HepG2 (cell line): Measurements from ENCODE around the gene GYS1. TPM values are rescaled to one million over a fixed set of nuclear protein-coding genes. Genes with fewer than 3 reads are reported as not detected.

Experiments
- AGO2 ChIP-seq: fragments of 200-400 bp; formaldehyde crosslinking; optimal IDR thresholded peaks from 2 replicates; pipeline ENCODE3; 2017; ENCODE audit warnings: mild to moderate bottlenecking, low read depth, low read length, moderate library complexity
- CREM ChIP-seq, 2 experiments: sonication (generic) in 1 of 2; formaldehyde crosslinking in 1 of 2; IDR thresholded peaks; 2 replicates each; pipeline versions ENCODE4 v1.4.0 to v1.6.1; 2016 to 2020; ENCODE audit warnings: antibody characterized with exemption in 1 of 2, mild to moderate bottlenecking in 1 of 2, missing genetic modification reagents in 1 of 2
- DBP ChIP-seq: sonication (generic); formaldehyde crosslinking; IDR thresholded peaks from 2 replicates; pipeline ENCODE4 v1.4.0; 2020; ENCODE audit warnings: missing genetic modification reagents; ENCODE audit errors: not compliant biosample characterization
- E2F1 ChIP-seq: sonication (generic); formaldehyde crosslinking; IDR thresholded peaks from 2 replicates; pipeline ENCODE4 v1.5.0; 2020; ENCODE audit warnings: missing genetic modification reagents
- EEA1 ChIP-seq: sonication (generic); formaldehyde crosslinking; IDR thresholded peaks from 2 replicates; pipeline ENCODE4 v1.5.1; 2020; ENCODE audit warnings: mild to moderate bottlenecking, missing genetic modification reagents, borderline replicate concordance
- KLF13 ChIP-seq: sonication (generic); formaldehyde crosslinking; IDR thresholded peaks from 2 replicates; pipeline ENCODE4 v1.4.0; 2020; ENCODE audit warnings: mild to moderate bottlenecking, missing genetic modification reagents
- MLX ChIP-seq: IDR thresholded peaks from 2 replicates; pipeline ENCODE4 v1.6.1; 2016
- NFKBIZ ChIP-seq: IDR thresholded peaks from 2 replicates; pipeline ENCODE4 v1.6.1; 2018; ENCODE audit warnings: missing genetic modification reagents, missing compliant biosample characterization
- ZBTB21 ChIP-seq: sonication (generic); formaldehyde crosslinking; IDR thresholded peaks from 2 replicates; pipeline ENCODE4 v1.4.0; 2020; ENCODE audit warnings: missing genetic modification reagents
- ZBTB43 ChIP-seq: sonication (generic); formaldehyde crosslinking; conservative IDR thresholded peaks from 2 replicates; pipeline ENCODE4 v1.4.0; 2020; ENCODE audit warnings: missing genetic modification reagents
- ZFP37 ChIP-seq: sonication (generic); formaldehyde crosslinking; IDR thresholded peaks from 2 replicates; pipeline ENCODE4 v1.4.0; 2020; ENCODE audit warnings: missing genetic modification reagents, borderline replicate concordance
- ZNF12 ChIP-seq: sonication (generic); formaldehyde crosslinking; IDR thresholded peaks from 2 replicates; pipeline ENCODE4 v1.5.0; 2020; ENCODE audit warnings: missing genetic modification reagents
- ZNF362 ChIP-seq: sonication (generic); formaldehyde crosslinking; IDR thresholded peaks from 2 replicates; pipeline ENCODE4 v1.4.0; 2020; ENCODE audit warnings: missing genetic modification reagents, mild to moderate bottlenecking, borderline replicate concordance
- ZNF605 ChIP-seq: sonication (generic); formaldehyde crosslinking; IDR thresholded peaks from 2 replicates; pipeline ENCODE4 v1.8.0; 2022; ENCODE audit warnings: mild to moderate bottlenecking, missing genetic modification reagents
- polyA plus RNA-seq, 8 experiments: library from polyadenylated mRNA; depleted of rRNA in 3 of 8; stranded (reverse) in 7 of 8; unstranded in 1 of 8; fragments of >200 nt; fragmentation: Illumina TruSeq in 4 of 8; extraction: Trizol in 4 of 8; gene quantifications; 2 replicates each; pipeline versions ENCODE4 v1.2.1 to v1.2.3, GENCODE V29; 2011 to 2016; ENCODE audit warnings: low read depth in 4 of 8, missing spikeins in 1 of 8, mixed read lengths in 1 of 8; ENCODE audit not compliant: insufficient read depth in 1 of 8
- total RNA-seq, 5 experiments: library from RNA; depleted of rRNA; stranded (reverse); fragments of >200 nt; fragmentation: Illumina TruSeq; extraction: Trizol; gene quantifications; 2 replicates each; pipeline ENCODE4 v1.2.3, GENCODE V29; 2016; ENCODE audit warnings: low read depth in 1 of 5

Gene GYS1
- total and polyA plus RNA-seq, 2 of the 13 experiments (the other 11 are each of a cell fraction or from before 2014, with no cell fraction given): 18.4 to 42.1 TPM

- TF ChIP-seq MLX (CRISPR knock-in tag): peak; percentile 94
- no peak for TF ChIP-seq NFKBIZ (CRISPR knock-in tag)
- no peak; the same call in 1 of the 2 replicates for TF ChIP-seq CREM (IDR thresholded peaks at IDR 0.05)
- TF ChIP-seq CREM (CRISPR knock-in tag; IDR thresholded peaks at IDR 0.05): no peak
- TF ChIP-seq ZFP37: no peak
- TF ChIP-seq AGO2: peak; percentile 93
- TF ChIP-seq ZNF12 (CRISPR knock-in tag): no peak
- TF ChIP-seq ZBTB43 (CRISPR knock-in tag): peak; percentile 73
- 0 out of 2 replicates have a peak, but pooled peaks have one; percentile 13 for TF ChIP-seq ZBTB21 (CRISPR knock-in tag)
- 0 out of 2 replicates have a peak, but pooled peaks have one; percentile 62 for TF ChIP-seq EEA1 (CRISPR knock-in tag)
- peak; percentile 31; the same call in 1 of the 2 replicates for TF ChIP-seq E2F1 (CRISPR knock-in tag)
- TF ChIP-seq ZNF362 (CRISPR knock-in tag): no peak
- no peak; the same call in none of the 2 replicates for TF ChIP-seq ZNF605 (CRISPR knock-in tag)
- peak; percentile 71 for TF ChIP-seq DBP
- no peak for TF ChIP-seq KLF13 (CRISPR knock-in tag)
Measured at GRCh38 chr19:48954595-48955307, 38.4 kb downstream of the GYS1 start, which contains the start of gene BAX (continued).
